HG03442 (cell line): ENCODE measurements around the gene PPM1E.

ENCODE experiments used
- ATAC-seq: cut with Tn5 transposase; IDR thresholded peaks from one replicate; pipeline ENCODE4 v1.9.1; 2021; ENCODE audit warnings: mild to moderate bottlenecking, moderate library complexity; ENCODE audit not compliant: unreplicated experiment

The PPM1E gene

GRCh38 chr17:59028328-59028727 lies 272.7 kb downstream of the PPM1E start:
- ATAC-seq, result no peak

DNA sequence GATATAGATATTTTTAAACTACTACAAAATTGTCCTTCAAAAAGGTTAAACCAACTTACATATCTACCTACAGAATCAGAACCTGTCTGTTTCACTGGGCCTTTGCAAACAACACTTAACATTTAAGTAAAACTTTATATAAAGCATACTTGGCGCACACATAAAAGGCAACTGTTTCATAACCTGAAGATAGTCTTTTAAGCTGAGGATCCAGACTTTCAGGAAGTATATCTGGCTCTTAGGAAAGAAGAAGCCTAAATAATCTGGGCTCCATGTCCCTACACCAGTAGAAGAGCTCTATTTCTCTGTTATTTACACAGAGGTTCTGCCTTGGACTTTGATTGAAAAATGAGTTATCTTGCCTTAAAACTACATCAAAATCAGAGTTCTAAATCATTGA lies 275.2 kb downstream of the PPM1E start:
- ATAC-seq, result no peak
